Pancreas (tissue), 10 donors: ENCODE data around the gene WDR82. TPM values are rescaled to one million over a fixed set of nuclear protein-coding genes. Genes with fewer than 3 reads are reported as not detected.
A peak's percentile ranks its signal among the peaks of the same experiment; 100 is the strongest.

Source experiments
- ATAC-seq, 4 donors: fragments of 200-7000 bp; cut with Tn5 transposase; one replicate each; pipeline versions ENCODE4 v1.8.0 to v1.9.1; 2020; ENCODE audit warnings: mild to moderate bottlenecking in 4 of 4, moderate library complexity in 4 of 4
- DNase-seq, 6 donors: peaks; one replicate each; pipeline ENCODE4 v3.0.0-alpha.2; 2020
- FAIRE-seq: peaks from 2 replicates; lab custom pipeline; 2012; peaks lifted over from hg19 to GRCh38; lab: Jason Lieb, UNC
- H3K27ac ChIP-seq, 4 donors: fragments of 200-600 bp; sonication (generic); 1 replicate in 3 of 4; 2 replicates in 1 of 4; pipeline versions ENCODE4 v1.5.0 to v1.8.0; 2020
- H3K27me3 ChIP-seq, 4 donors: fragments of 200-600 bp; one replicate each; pipeline ENCODE4 v1.8.0; 2021
- H3K36me3 ChIP-seq, 3 donors: fragments of 200-600 bp; sonication (generic) in 1 of 3; one replicate each; pipeline versions ENCODE4 v1.5.0 to v1.8.0; 2020 to 2021
- H3K4me1 ChIP-seq, 3 donors: fragments of 200-600 bp; one replicate each; pipeline ENCODE4 v1.8.0; 2021
- H3K4me3 ChIP-seq, 4 donors: fragments of 200-600 bp; sonication (generic) in 2 of 4; one replicate each; pipeline versions ENCODE4 v1.5.0 to v1.8.0; 2020 to 2021
- H3K9me3 ChIP-seq, 4 donors: fragments of 200-600 bp; one replicate each; pipeline ENCODE4 v1.8.0; 2021
- WGBS, 2 donors: extraction: QIAGEN DNeasy Blood & Tissue Kit; methylation state at CpG; one replicate each; pipeline ENCODE4 v1.1.7; 2013; 5-methylcytosine and 5-hydroxymethylcytosine counted together
- intact Hi-C, 3 donors: fragments of 100-400 bp; cut with DNase I; formaldehyde crosslinking; loops; one replicate each; pipeline versions ENCODE4 v1.11.1 to v1.14.2; 2022
- polyA plus RNA-seq, 2 donors: library from polyadenylated mRNA; stranded (reverse); fragments of 200-250 nt; gene quantifications; one replicate each; pipeline ENCODE4 v1.2.3, GENCODE V29; 2013
- total RNA-seq, 6 donors: library from RNA; stranded (reverse); fragmentation: NEBNext Ultra II Directional in 4 of 6; extraction: Animal tissue kit (Norgen Biotek cat#: 25700) in 4 of 6; gene quantifications; one replicate each; pipeline versions ENCODE4 v1.2.1 to v1.2.4, GENCODE V29; 2021 to 2023
- TF ChIP-seq, protein P1 (sequence below), 4 donors: fragments of 200-600 bp; sonication (generic) in 3 of 4; IDR thresholded peaks; one replicate each; pipeline versions ENCODE4 v1.5.0 to v1.8.0; 2021; ENCODE audit warnings: antibody characterized with exemption in 4 of 4
- donor health status: healthy with polysubstance abuse.
- donor health status: DM: no; HTN: no; CAD: no; lungs with moderate emphysema.
- donor health status: DM: no; HTN: no; CAD: no.
- donor health status: control.
- donor health status: control.
- donor health status: Bipolar disorder and iron deficiency.
- donor health status: DM: yes; HTN: yes; CAD: no.
- donor health status: DM: no; HTN: no; CAD: no.
- donor health status: DM: no; HTN: no; CAD: no.
- donor health status: DM: yes; HTN: yes; CAD: no.

The WDR82 gene
- total and polyA plus RNA-seq, 8 donors = 9.0 to 32.1 (median 18.8) TPM

GRCh38 chr3:52245322-52246263 lies 32.9 kb downstream of the WDR82 start, which contains the start of gene PPM1M:
Gene PPM1M (plus strand): TSS chr3:52245759. CDS start chr3:52245825, 66 bp downstream.
- 4 to 5% methylated on average over 77 to 98 of the region's 98 CpGs for WGBS, 2 donors
- ATAC-seq (peak; percentile 42 to 67 (median 56)), FAIRE-seq (no peak), DNase-seq (peak in 5 of 6 donors; percentile 34 to 80 (median 47))
- peak within 1 kb of the TSS in 3 of 4 donors; percentile 46 to 73 (median 60) for H3K27ac ChIP-seq
- TF ChIP-seq, protein P1, sequence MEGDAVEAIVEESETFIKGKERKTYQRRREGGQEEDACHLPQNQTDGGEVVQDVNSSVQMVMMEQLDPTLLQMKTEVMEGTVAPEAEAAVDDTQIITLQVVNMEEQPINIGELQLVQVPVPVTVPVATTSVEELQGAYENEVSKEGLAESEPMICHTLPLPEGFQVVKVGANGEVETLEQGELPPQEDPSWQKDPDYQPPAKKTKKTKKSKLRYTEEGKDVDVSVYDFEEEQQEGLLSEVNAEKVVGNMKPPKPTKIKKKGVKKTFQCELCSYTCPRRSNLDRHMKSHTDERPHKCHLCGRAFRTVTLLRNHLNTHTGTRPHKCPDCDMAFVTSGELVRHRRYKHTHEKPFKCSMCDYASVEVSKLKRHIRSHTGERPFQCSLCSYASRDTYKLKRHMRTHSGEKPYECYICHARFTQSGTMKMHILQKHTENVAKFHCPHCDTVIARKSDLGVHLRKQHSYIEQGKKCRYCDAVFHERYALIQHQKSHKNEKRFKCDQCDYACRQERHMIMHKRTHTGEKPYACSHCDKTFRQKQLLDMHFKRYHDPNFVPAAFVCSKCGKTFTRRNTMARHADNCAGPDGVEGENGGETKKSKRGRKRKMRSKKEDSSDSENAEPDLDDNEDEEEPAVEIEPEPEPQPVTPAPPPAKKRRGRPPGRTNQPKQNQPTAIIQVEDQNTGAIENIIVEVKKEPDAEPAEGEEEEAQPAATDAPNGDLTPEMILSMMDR (IDR thresholded peaks at IDR 0.05) = no peak
- no peaks in the 10 kb centered on the region for H3K9me3 ChIP-seq
- H3K4me3 ChIP-seq = peak within 1 kb of the TSS; percentile 40 to 59 (median 46)
- intact Hi-C loops = no loop called here
- H3K36me3 ChIP-seq = no peaks in the 10 kb centered on the region
- H3K27me3 ChIP-seq = no peaks in the 10 kb centered on the region
- H3K4me1 ChIP-seq = peaks cover 0 to 3% (median 0%) of the 10 kb centered on the region in 3 donors

GRCh38 chr3:52243791-52244628 lies 34.4 kb downstream of the WDR82 start:
- H3K27ac ChIP-seq = peak overlapping the region in 2 of 4 donors; percentile 60 to 73

DNA sequence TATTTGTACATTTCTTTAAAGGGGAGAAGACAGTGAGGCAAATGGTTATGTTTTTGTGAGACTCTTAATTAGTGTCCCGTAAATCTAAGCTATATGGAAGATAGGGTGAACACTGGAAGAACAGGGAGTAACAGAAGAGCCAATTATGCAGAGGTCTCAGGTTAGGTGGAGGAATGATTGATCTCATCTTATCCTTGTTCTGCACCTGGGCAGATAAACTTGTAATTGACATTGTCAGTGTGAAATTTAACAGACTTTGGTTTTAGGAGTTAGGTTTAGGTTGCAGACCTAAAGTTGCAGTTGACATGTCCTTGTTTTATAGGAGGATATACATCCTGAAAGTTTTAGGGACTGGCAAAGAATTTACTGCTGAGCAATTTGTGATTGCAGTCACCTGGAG lies 36.4 kb downstream of the WDR82 start:
- H3K4me3 ChIP-seq = no peak overlapping the region
- no peak for ATAC-seq
- no peaks in the 10 kb centered on the region for H3K9me3 ChIP-seq
- no peak for FAIRE-seq
- peaks cover 10 to 22% (median 16%) of the 10 kb centered on the region in 3 donors for H3K4me1 ChIP-seq
- no peaks in the 10 kb centered on the region for H3K36me3 ChIP-seq
- 81 to 88% methylated on average over 1 of the region's 1 CpG for WGBS, 2 donors
- H3K27me3 ChIP-seq = no peaks in the 10 kb centered on the region
- no peak for DNase-seq
- TF ChIP-seq, protein P1 (IDR thresholded peaks at IDR 0.05) = no peak
- H3K27ac ChIP-seq = no peak overlapping the region
- intact Hi-C loops = no loop called here

More at GRCh38 chr3:52243791-52244628, 34.4 kb downstream of the WDR82 start:
- intact Hi-C loops = no loop called here
- ATAC-seq (peak in 2 of 4 donors; percentile 13 to 28), DNase-seq (peak in 2 of 6 donors; percentile 29 to 58), FAIRE-seq (no peak)
- Histone ChIP-seq H3K36me3 (no peaks in the 10 kb centered on the region), H3K4me3 (no peak overlapping the region), H3K4me1 (peaks cover 0 to 9% (median 0%) of the 10 kb centered on the region in 3 donors), H3K9me3 (no peaks in the 10 kb centered on the region), H3K27me3 (no peaks in the 10 kb centered on the region)
- TF ChIP-seq, protein P1 (IDR thresholded peaks at IDR 0.05) = no peak
- WGBS, 2 donors = 88 to 90% methylated on average over 9 of the region's 9 CpGs

GRCh38 chr3:52240886-52241370 lies 37.5 kb downstream of the WDR82 start:
- TF ChIP-seq, protein P1 (IDR thresholded peaks at IDR 0.05) = no peak
- Histone ChIP-seq H3K27ac (no peak overlapping the region), H3K27me3 (no peaks in the 10 kb centered on the region), H3K4me3 (no peak overlapping the region), H3K4me1 (peaks cover 11 to 29% (median 25%) of the 10 kb centered on the region in 3 donors), H3K36me3 (no peaks in the 10 kb centered on the region), H3K9me3 (no peaks in the 10 kb centered on the region)
- DNase-seq (no peak), FAIRE-seq (no peak), ATAC-seq (no peak)
- intact Hi-C loops = no loop called here
- WGBS, 2 donors = 73 to 84% methylated on average over 4 of the region's 4 CpGs
